Activated naive CD8-positive, alpha-beta T cell treated with anti-CD3 and anti-CD28 coated beads, Interleukin-2, amount 10 ng/mL, durations not matched to agents 7 days and 5 days (primary cell): ENCODE measurements around the gene CCDC88A. TPM values are rescaled to one million over a fixed set of nuclear protein-coding genes. Genes with fewer than 3 reads are reported as not detected.
"Not testable (repeated sequence)": the region's sequence is repeated elsewhere in the genome, so short reads cannot be mapped to it uniquely, and the experiment has no call there.

Source experiments
- ATAC-seq: fragments of 150-1000 bp; cut with Tn5 transposase; one replicate; pipeline ENCODE4 v1.10.0; 2021; ENCODE audit warnings: low read depth, moderate library complexity
- POLR2A ChIA-PET: fragments of 350-600 bp; sonication (Branson Sonifier 250); formaldehyde crosslinking; loops from one replicate; lab custom pipeline; 2021; ENCODE audit warnings: antibody characterized with exemption; lab: Charles Lee
- DNase-seq: peaks from one replicate; pipeline ENCODE4 v3.0.0; 2021
- H3K27ac Mint-ChIP-seq: one replicate; pipeline ENCODE4 v1.8.0; 2022; ENCODE audit warnings: mild to moderate bottlenecking, mixed read lengths
- H3K27me3 Mint-ChIP-seq: one replicate; pipeline ENCODE4 v1.8.0; 2022; ENCODE audit warnings: mild to moderate bottlenecking, moderate library complexity, mixed read lengths
- H3K36me3 Mint-ChIP-seq: one replicate; pipeline ENCODE4 v1.8.0; 2021; ENCODE audit warnings: mild to moderate bottlenecking, mixed read lengths
- H3K4me1 Mint-ChIP-seq: one replicate; pipeline ENCODE4 v1.8.0; 2021; ENCODE audit warnings: mixed read lengths
- H3K4me3 Mint-ChIP-seq: one replicate; pipeline ENCODE4 v1.8.0; 2022; ENCODE audit warnings: mild to moderate bottlenecking, moderate library complexity, mixed read lengths
- H3K9me3 Mint-ChIP-seq: one replicate; pipeline ENCODE4 v1.8.0; 2021; ENCODE audit warnings: mixed read lengths
- total RNA-seq, 2 experiments: library from RNA; stranded (reverse); gene quantifications; one replicate each; pipeline ENCODE4 v1.2.3, GENCODE V29; 2021

Gene CCDC88A
- total RNA-seq, 2 experiments from 2014 or later: 19.5 to 20.3 TPM

- Mint-ChIP-seq H3K27me3 (no peaks in the 10 kb centered on the region), H3K9me3 (no peaks in the 10 kb centered on the region), H3K27ac (peak overlapping the region; percentile 95), H3K4me3 (peak overlapping the region; percentile 87), H3K36me3 (peaks cover 6% of the 10 kb centered on the region), H3K4me1 (peaks cover 11% of the 10 kb centered on the region)
- POLR2A ChIA-PET: interaction anchor here (0.6 to 1.4 kb wide), 5 partner anchors 10 to 237 kb away, joined by 3 to 4 read pairs (median 3); partner anchors contain the start of genes CFAP36 and MTIF2
- ATAC-seq (peak; percentile 100), DNase-seq (peak; percentile 87)
Measured at GRCh38 chr2:55282110-55282917, 137.3 kb downstream of the CCDC88A start.

DNA sequence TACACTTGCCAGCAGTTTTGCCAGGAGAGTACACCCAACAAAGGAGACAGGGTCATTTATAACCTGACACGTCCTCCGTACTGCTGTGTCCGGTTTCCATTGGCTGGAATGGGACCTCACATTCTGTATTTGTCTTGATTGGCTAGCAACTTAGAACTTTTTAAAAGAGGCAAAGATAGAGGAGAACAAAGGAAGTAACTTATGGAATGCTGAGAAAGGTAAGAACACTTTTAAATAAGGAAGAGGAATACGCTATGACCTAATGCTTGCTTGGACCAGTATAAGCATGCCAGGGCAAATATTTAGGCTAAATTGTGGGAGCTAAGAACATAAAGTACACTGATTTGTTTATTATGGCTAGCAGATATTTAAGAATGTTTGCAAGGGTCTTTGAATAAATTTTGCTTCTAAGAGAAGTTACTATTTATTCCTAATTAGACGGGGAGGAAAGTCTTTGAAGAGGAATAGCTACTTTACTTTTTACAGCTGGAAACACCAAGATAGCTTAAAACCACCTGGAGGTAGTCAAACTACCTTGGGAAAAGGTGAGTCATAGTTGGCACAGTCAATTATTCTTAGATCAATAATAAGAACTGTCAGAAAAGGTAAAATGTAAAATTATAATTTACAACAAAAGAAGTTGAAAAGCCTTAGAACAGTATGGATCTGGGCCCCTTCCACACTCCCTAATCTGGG is 138.7 kb downstream of the CCDC88A start:
- Mint-ChIP-seq H3K4me1 (peaks cover 11% of the 10 kb centered on the region), H3K27ac (peak overlapping the region; percentile 38), H3K4me3 (peak overlapping the region; percentile 49)
- not testable (repeated sequence) for DNase-seq, H3K27me3 Mint-ChIP-seq, H3K9me3 Mint-ChIP-seq, H3K36me3 Mint-ChIP-seq, ATAC-seq
- POLR2A ChIA-PET: interaction anchor here (0.8 to 1.4 kb wide), 2 partner anchors 11 to 238 kb away, joined by 4 read pairs; partner anchors contain the start of gene CFAP36

DNA sequence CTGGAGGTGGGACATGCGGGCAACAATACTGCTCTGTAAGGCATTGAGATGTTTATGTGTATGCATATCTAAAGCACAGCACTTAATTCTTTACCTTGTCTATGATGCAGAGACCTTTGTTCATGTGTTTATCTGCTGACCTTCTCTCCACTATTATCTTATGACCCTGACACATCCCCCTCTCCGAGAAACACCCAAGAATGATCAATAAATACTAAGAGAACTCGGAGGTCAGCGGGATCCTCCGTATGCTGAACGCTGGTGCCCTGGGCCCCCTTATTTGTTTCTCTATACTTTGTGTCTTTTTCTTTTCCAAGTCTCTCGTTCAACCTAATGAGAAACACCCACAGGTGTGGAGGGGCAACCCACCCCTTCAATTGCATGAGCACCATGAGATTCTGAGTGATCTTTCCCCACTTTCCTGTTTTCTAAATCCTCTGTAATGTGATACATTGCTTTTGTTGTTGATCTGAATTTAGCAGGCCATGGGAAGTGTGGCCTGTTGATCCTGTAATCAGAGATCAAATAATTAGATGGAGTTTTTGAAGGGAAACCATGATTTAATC is 139.7 kb downstream of the CCDC88A start:
- H3K9me3 Mint-ChIP-seq, H3K36me3 Mint-ChIP-seq, H3K27me3 Mint-ChIP-seq, H3K4me3 Mint-ChIP-seq, DNase-seq, ATAC-seq, H3K27ac Mint-ChIP-seq, POLR2A ChIA-PET: not testable (repeated sequence)
- peaks cover 11% of the 10 kb centered on the region for H3K4me1 Mint-ChIP-seq

GRCh38 chr2:55279214-55279835 is 140.3 kb downstream of the CCDC88A start:
- POLR2A ChIA-PET, H3K36me3 Mint-ChIP-seq, DNase-seq, H3K9me3 Mint-ChIP-seq, H3K4me3 Mint-ChIP-seq, H3K27me3 Mint-ChIP-seq, H3K27ac Mint-ChIP-seq, ATAC-seq: not testable (repeated sequence)
- peaks cover 11% of the 10 kb centered on the region for H3K4me1 Mint-ChIP-seq

DNA sequence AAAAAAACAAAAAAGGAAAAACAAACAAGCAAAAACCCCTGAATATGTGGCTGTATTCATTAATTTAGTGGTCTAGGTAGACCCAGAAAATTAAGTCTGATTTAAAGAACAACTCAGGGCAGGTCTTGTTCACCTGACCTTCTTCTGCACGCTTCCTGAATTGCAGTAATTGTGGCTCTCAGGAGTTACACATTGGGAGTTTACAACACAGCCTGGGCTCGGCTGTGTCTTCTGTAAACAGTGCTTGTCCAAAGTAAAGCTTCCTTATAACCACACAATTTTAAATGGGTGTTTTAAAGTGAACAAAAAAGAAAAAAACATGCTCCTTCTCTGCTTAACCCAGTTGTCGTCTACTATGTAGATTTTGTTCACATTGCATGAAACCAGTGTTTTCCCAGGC is 142.3 kb downstream of the CCDC88A start:
- H3K4me3 Mint-ChIP-seq: no peak overlapping the region
- no peak overlapping the region for H3K27ac Mint-ChIP-seq
- H3K4me1 Mint-ChIP-seq: no peaks in the 10 kb centered on the region
- ATAC-seq (no peak), DNase-seq (no peak)
- no peaks in the 10 kb centered on the region for H3K36me3 Mint-ChIP-seq
- H3K9me3 Mint-ChIP-seq: no peaks in the 10 kb centered on the region
- POLR2A ChIA-PET: no interaction called here
- H3K27me3 Mint-ChIP-seq: peaks cover 2% of the 10 kb centered on the region

DNA sequence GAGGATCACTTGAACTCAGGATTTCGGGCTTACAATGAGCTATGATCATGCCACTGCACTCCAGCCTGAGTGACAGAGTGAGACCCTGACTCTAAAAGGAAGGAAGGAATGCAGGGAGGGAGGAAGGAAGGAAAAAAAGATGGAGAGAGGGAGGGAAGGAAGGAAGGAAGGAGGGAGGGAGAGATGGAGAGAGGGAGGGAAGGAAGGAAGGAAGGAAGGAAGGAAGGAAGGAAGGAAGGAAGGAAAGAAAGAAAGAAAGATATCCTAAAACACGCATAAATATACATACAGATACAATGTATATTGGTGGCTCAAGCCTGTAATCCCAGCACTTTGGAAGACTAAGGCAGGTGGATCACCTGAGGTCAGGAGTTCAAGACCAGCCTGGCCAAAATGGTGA is 145.3 kb downstream of the CCDC88A start:
- ATAC-seq, DNase-seq, H3K4me3 Mint-ChIP-seq, H3K27me3 Mint-ChIP-seq, H3K4me1 Mint-ChIP-seq, POLR2A ChIA-PET, H3K36me3 Mint-ChIP-seq, H3K27ac Mint-ChIP-seq, H3K9me3 Mint-ChIP-seq: not testable (repeated sequence)

GRCh38 chr2:55269645-55269990 is 150.0 kb downstream of the CCDC88A start:
- Mint-ChIP-seq H3K36me3 (peaks cover 3% of the 10 kb centered on the region), H3K27ac (peak overlapping the region; percentile 94), H3K4me1 (peaks cover 7% of the 10 kb centered on the region), H3K9me3 (no peaks in the 10 kb centered on the region), H3K4me3 (peak overlapping the region; percentile 91), H3K27me3 (peaks cover 2% of the 10 kb centered on the region)
- no peak for ATAC-seq
- no peak for DNase-seq
- POLR2A ChIA-PET: interaction anchor here (0.7 to 1.1 kb wide), 6 partner anchors 11 to 250 kb away, joined by 3 to 4 read pairs (median 4); partner anchors contain the start of gene CFAP36

- H3K27ac Mint-ChIP-seq: peak within 1 kb of the TSS; percentile 94
- H3K9me3 Mint-ChIP-seq: no peaks in the 10 kb centered on the region
- peaks cover 5% of the 10 kb centered on the region for H3K36me3 Mint-ChIP-seq
- peaks cover 7% of the 10 kb centered on the region for H3K4me1 Mint-ChIP-seq
- ATAC-seq (peak; percentile 94), DNase-seq (peak; percentile 89)
- peak within 1 kb of the TSS; percentile 91 for H3K4me3 Mint-ChIP-seq
- H3K27me3 Mint-ChIP-seq: no peaks in the 10 kb centered on the region
- POLR2A ChIA-PET: interaction anchor here (0.7 to 1.2 kb wide), 7 partner anchors 12 to 250 kb away, joined by 3 to 4 read pairs (median 4); partner anchors contain the start of gene CFAP36
Measured at GRCh38 chr2:55268907-55269644, 150.6 kb downstream of the CCDC88A start, which contains the start of gene MTIF2. Gene MTIF2 (minus strand): TSS chr2:55269231. CDS start chr2:55263858, 5,373 bp downstream.

DNA sequence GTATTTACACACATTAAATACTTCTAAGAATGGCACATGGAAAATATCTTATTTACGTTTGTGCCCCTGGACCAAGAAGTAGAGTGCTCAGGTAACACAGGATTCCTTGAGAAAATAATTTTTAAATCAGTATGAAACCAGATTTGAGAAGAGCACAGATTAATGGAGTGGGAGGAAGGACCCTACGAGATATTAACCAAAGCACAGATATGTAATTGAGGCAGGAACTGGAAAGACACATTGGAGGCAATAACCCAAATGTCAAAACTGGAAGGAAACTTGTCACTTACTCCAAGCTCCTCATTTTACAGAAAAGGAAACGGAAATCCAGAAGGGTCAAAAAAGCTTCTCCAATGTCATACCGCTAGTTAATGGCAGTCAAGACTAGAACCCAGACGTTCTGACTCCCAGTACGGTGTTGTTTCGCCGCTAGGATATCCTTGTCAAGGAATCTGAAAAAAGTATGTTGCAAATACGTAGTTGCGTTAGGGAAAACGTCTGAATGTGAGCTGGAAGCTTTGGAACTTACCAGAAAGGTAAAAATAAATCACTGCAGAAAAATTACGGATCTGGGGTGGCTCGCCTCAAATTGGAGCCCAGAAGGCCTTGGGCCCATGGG is 151.3 kb downstream of the CCDC88A start:
- Mint-ChIP-seq H3K4me3 (peak overlapping the region; percentile 91), H3K27me3 (no peaks in the 10 kb centered on the region)
- POLR2A ChIA-PET: interaction anchor here (1.2 kb wide), 1 partner anchor 13 kb away, joined by 3 read pairs; no protein-coding TSS in a partner anchor

GRCh38 chr2:55259586-55259985 is 160.1 kb downstream of the CCDC88A start:
- H3K27ac Mint-ChIP-seq, H3K36me3 Mint-ChIP-seq, ATAC-seq, DNase-seq, H3K9me3 Mint-ChIP-seq, H3K4me3 Mint-ChIP-seq, H3K27me3 Mint-ChIP-seq, H3K4me1 Mint-ChIP-seq: not testable (repeated sequence)
- POLR2A ChIA-PET: interaction anchor here (0.6 kb wide), 1 partner anchor 226 kb away, joined by 3 read pairs; no protein-coding TSS in a partner anchor

More for the DNA sequence above, 151.3 kb downstream of the CCDC88A start:
- H3K27ac Mint-ChIP-seq: peak overlapping the region; percentile 94
- H3K4me1 Mint-ChIP-seq: peaks cover 7% of the 10 kb centered on the region
- ATAC-seq (no peak), DNase-seq (no peak)
- peaks cover 5% of the 10 kb centered on the region for H3K36me3 Mint-ChIP-seq
- H3K9me3 Mint-ChIP-seq: no peaks in the 10 kb centered on the region

- H3K4me1 Mint-ChIP-seq: no peaks in the 10 kb centered on the region
Measured at GRCh38 chr2:55252832-55253231, 166.8 kb downstream of the CCDC88A start.

DNA sequence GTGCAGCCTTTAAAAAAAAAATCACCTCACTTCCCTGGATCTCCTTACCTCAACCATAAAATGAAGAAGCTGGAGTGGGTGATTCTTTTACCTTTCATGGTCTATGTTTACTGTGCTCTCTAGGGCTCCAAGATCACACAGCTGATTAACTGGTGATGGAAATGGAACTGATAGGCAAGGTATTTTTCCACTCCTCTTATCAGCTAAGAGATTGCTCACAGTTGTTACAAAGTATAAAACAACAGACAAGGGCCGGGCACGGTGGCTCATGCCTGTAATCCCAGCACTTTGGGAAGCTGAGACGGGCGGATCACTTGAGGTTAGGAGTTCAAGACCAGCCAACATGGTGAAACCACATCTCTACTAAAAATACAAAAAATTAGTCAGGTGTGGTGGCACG is 172.6 kb downstream of the CCDC88A start:
- H3K27ac Mint-ChIP-seq: no peak overlapping the region
- no peak for DNase-seq

More at GRCh38 chr2:55252832-55253231, 166.8 kb downstream of the CCDC88A start:
- ATAC-seq: no peak
- POLR2A ChIA-PET: no interaction called here
- DNase-seq: no peak
- Mint-ChIP-seq H3K27ac (no peak overlapping the region), H3K9me3 (no peaks in the 10 kb centered on the region), H3K27me3 (no peaks in the 10 kb centered on the region), H3K4me3 (no peak overlapping the region), H3K36me3 (peaks cover 12% of the 10 kb centered on the region)

More for the DNA sequence above, 172.6 kb downstream of the CCDC88A start:
- no peak for ATAC-seq
- Mint-ChIP-seq H3K4me3 (no peak overlapping the region), H3K36me3 (peaks cover 16% of the 10 kb centered on the region), H3K4me1 (no peaks in the 10 kb centered on the region), H3K9me3 (no peaks in the 10 kb centered on the region), H3K27me3 (no peaks in the 10 kb centered on the region)
- POLR2A ChIA-PET: interaction anchor here (0.6 kb wide), 2 partner anchors 9 to 21 kb away, joined by 3 to 6 read pairs; no protein-coding TSS in a partner anchor
